CD4-positive, alpha-beta T cell (primary cell): Measurements from ENCODE around the gene FLT3LG. TPM values are rescaled to one million over a fixed set of nuclear protein-coding genes. Genes with fewer than 3 reads are reported as not detected.

Experiments
- ATAC-seq: fragments of 200-7000 bp; cut with Tn5 transposase; one replicate; pipeline ENCODE4 v1.10.0; 2022; ENCODE audit warnings: mild to moderate bottlenecking; ENCODE audit not compliant: poor library complexity
- CTCF ChIA-PET: fragments of 350-600 bp; sonication (Branson Sonifier 250); formaldehyde crosslinking; loops from one replicate; lab custom pipeline; 2021; ENCODE audit warnings: antibody characterized with exemption, inconsistent platforms; lab: Charles Lee
- POLR2A ChIA-PET: fragments of 350-600 bp; sonication (Branson Sonifier 250); formaldehyde crosslinking; loops from one replicate; lab custom pipeline; 2021; ENCODE audit warnings: antibody characterized with exemption, inconsistent platforms; lab: Charles Lee
- DNase-seq, 14 experiments: peaks; one replicate each; pipeline ENCODE4 v3.0.0-alpha.2; 2013 to 2020; ENCODE audit warnings: mixed read lengths in 2 of 14
- H3K27ac ChIP-seq, 2 donors: one replicate each; pipeline versions ENCODE4 v1.5.1 to v1.7.0; 2013; ENCODE audit warnings: low read length in 2 of 2, low read depth in 1 of 2, mild to moderate bottlenecking in 1 of 2
- H3K27me3 ChIP-seq, 2 experiments: 1 replicate in 1 of 2; 2 replicates in 1 of 2; pipeline versions ENCODE4 v1.6.1 to v1.7.0; 2013; ENCODE audit warnings: low read length in 2 of 2, control low read depth in 1 of 2, mild to moderate bottlenecking in 1 of 2, moderate library complexity in 1 of 2; ENCODE audit not compliant: insufficient read depth in 2 of 2, control insufficient read depth in 1 of 2
- H3K36me3 ChIP-seq: one replicate; pipeline ENCODE4 v1.6.1; 2013; ENCODE audit warnings: low read length, control low read depth; ENCODE audit not compliant: insufficient read depth
- H3K4me1 ChIP-seq: one replicate; pipeline ENCODE4 v1.6.1; 2013; ENCODE audit warnings: low read length, control low read depth; ENCODE audit not compliant: insufficient read depth
- H3K4me3 ChIP-seq: one replicate; pipeline ENCODE4 v1.5.1; 2013; ENCODE audit warnings: mild to moderate bottlenecking, low read length, moderate library complexity
- H3K9me3 ChIP-seq, 2 experiments: 1 replicate in 1 of 2; 2 replicates in 1 of 2; pipeline versions ENCODE4 v1.6.1 to v1.7.0; 2013; ENCODE audit warnings: low read length in 2 of 2, mild to moderate bottlenecking in 2 of 2, control low read depth in 1 of 2, moderate library complexity in 1 of 2; ENCODE audit not compliant: control insufficient read depth in 1 of 2, insufficient read depth in 1 of 2
- H3K27ac Mint-ChIP-seq: one replicate; pipeline ENCODE4 v1.8.0; 2020; ENCODE audit warnings: mixed read lengths
- H3K27me3 Mint-ChIP-seq: one replicate; pipeline ENCODE4 v1.8.0; 2021; ENCODE audit warnings: mixed read lengths
- H3K36me3 Mint-ChIP-seq: one replicate; pipeline ENCODE4 v1.8.0; 2021; ENCODE audit warnings: low read depth, mixed read lengths
- H3K4me1 Mint-ChIP-seq: one replicate; pipeline ENCODE4 v1.8.0; 2021; ENCODE audit warnings: low read depth, mixed read lengths
- H3K4me3 Mint-ChIP-seq: one replicate; pipeline ENCODE4 v1.8.0; 2020; ENCODE audit warnings: mild to moderate bottlenecking, mixed read lengths
- H3K9me3 Mint-ChIP-seq: one replicate; pipeline ENCODE4 v1.8.0; 2020; ENCODE audit warnings: mixed read lengths
- CTCF ChIP-seq: fragments of 200-600 bp; IDR thresholded peaks from one replicate; pipeline ENCODE4 v1.8.0; 2022; ENCODE audit warnings: antibody characterized with exemption, mild to moderate bottlenecking
- intact Hi-C, 2 experiments: fragments of 100-400 bp; cut with DNase I in 1 of 2; cut with micrococcal nuclease in 1 of 2; formaldehyde crosslinking; loops; one replicate each; pipeline versions ENCODE4 v1.15.1 to v1.9.0; 2023 to 2025; cut with DNase I, micrococcal nuclease
- total RNA-seq, 174 experiments: library from RNA in 2 of 174; stranded (reverse) in 2 of 174; gene quantifications; one replicate each; pipeline ENCODE4 v1.2.3 and lab custom pipeline; 2021 to 2026

FLT3LG gene
- total RNA-seq, 2 experiments from 2014 or later: 311 to 325 TPM

- Histone ChIP-seq H3K4me3 (no peak overlapping the region), H3K4me1 (peaks cover 66% of the 10 kb centered on the region), H3K27me3 (peaks cover 89 to 99% of the 10 kb centered on the region in 2 experiments), H3K27ac (no peak overlapping the region), H3K9me3 (peaks cover 0 to 55% of the 10 kb centered on the region in 2 experiments), H3K36me3 (no peaks in the 10 kb centered on the region)
- ChIA-PET POLR2A (no interaction called here), CTCF (interaction anchor here (1.5 kb wide), 1 partner anchor 42 kb away, joined by 5 read pairs; no protein-coding TSS in a partner anchor)
- TF ChIP-seq CTCF: no peak
- Mint-ChIP-seq H3K36me3 (no peaks in the 10 kb centered on the region), H3K9me3 (no peaks in the 10 kb centered on the region), H3K4me1 (peaks cover 66% of the 10 kb centered on the region), H3K4me3 (no peak overlapping the region), H3K27me3 (peaks cover 98% of the 10 kb centered on the region), H3K27ac (no peak overlapping the region)
- DNase-seq (no peak), ATAC-seq (no peak)
- intact Hi-C loops: no loop called here
Measured at GRCh38 chr19:49428547-49429451, 45.2 kb upstream of the FLT3LG start.

GRCh38 chr19:49430172-49430677, 43.8 kb upstream of the FLT3LG start:
- ChIA-PET CTCF (interaction anchor here (1.2 to 1.5 kb wide), 2 partner anchors 39 to 40 kb away, joined by 3 to 5 read pairs; no protein-coding TSS in a partner anchor), POLR2A (no interaction called here)
- H3K4me1 ChIP-seq: peaks cover 59% of the 10 kb centered on the region
- H3K36me3 ChIP-seq: no peaks in the 10 kb centered on the region
- peaks cover 0 to 66% of the 10 kb centered on the region in 2 experiments for H3K9me3 ChIP-seq
- ATAC-seq: no peak
- no peak overlapping the region for H3K27ac ChIP-seq
- peaks cover 95 to 99% of the 10 kb centered on the region in 2 experiments for H3K27me3 ChIP-seq
- no peak for DNase-seq
- Mint-ChIP-seq H3K4me3 (no peak overlapping the region), H3K27me3 (peaks cover 98% of the 10 kb centered on the region), H3K9me3 (no peaks in the 10 kb centered on the region), H3K36me3 (no peaks in the 10 kb centered on the region), H3K27ac (no peak overlapping the region), H3K4me1 (peaks cover 63% of the 10 kb centered on the region)
- no peak overlapping the region for H3K4me3 ChIP-seq
- intact Hi-C loops: no loop called here
- TF ChIP-seq CTCF: no peak

GRCh38 chr19:49430678-49431329, 43.2 kb upstream of the FLT3LG start:
- H3K4me1 Mint-ChIP-seq: peaks cover 61% of the 10 kb centered on the region
- Histone ChIP-seq H3K27me3 (peaks cover 94 to 98% of the 10 kb centered on the region in 2 experiments), H3K27ac (no peak overlapping the region), H3K4me1 (peaks cover 58% of the 10 kb centered on the region), H3K9me3 (peaks cover 0 to 65% of the 10 kb centered on the region in 2 experiments), H3K36me3 (no peaks in the 10 kb centered on the region), H3K4me3 (no peak overlapping the region)
- TF ChIP-seq CTCF: peak; percentile 18
- intact Hi-C loops: no loop called here
- peak in 3 of 14 experiments; percentile 38 to 63 (median 48) for DNase-seq
- CTCF ChIA-PET: interaction anchor here (1.2 to 1.5 kb wide), 2 partner anchors 40 kb away, joined by 3 to 5 read pairs; no protein-coding TSS in a partner anchor
- ATAC-seq: peak; percentile 31
- H3K9me3 Mint-ChIP-seq: no peaks in the 10 kb centered on the region
- no peak overlapping the region for H3K4me3 Mint-ChIP-seq
- peaks cover 98% of the 10 kb centered on the region for H3K27me3 Mint-ChIP-seq
- no peaks in the 10 kb centered on the region for H3K36me3 Mint-ChIP-seq
- no peak overlapping the region for H3K27ac Mint-ChIP-seq
- POLR2A ChIA-PET: no interaction called here
